IPS-15b (cell line): ENCODE data around the gene MC2R.

Experiments
- H3K27me3 ChIP-seq: one replicate; pipeline ENCODE4 v1.6.1; 2013; ENCODE audit warnings: low read length; ENCODE audit not compliant: control insufficient read depth, insufficient read depth
- H3K36me3 ChIP-seq: one replicate; pipeline ENCODE4 v1.6.1; 2013; ENCODE audit warnings: low read length; ENCODE audit not compliant: control insufficient read depth, insufficient read depth
- H3K4me1 ChIP-seq: one replicate; pipeline ENCODE4 v1.6.1; 2013; ENCODE audit warnings: mild to moderate bottlenecking, low read length; ENCODE audit not compliant: control insufficient read depth, insufficient read depth
- H3K4me3 ChIP-seq: one replicate; pipeline ENCODE4 v1.5.1; 2013; ENCODE audit warnings: low read depth, low read length
- H3K9ac ChIP-seq: one replicate; pipeline ENCODE4 v1.6.1; 2013; ENCODE audit warnings: low read depth, mild to moderate bottlenecking, low read length
- H3K9me3 ChIP-seq: one replicate; pipeline ENCODE4 v1.6.1; 2013; ENCODE audit warnings: mild to moderate bottlenecking, low read length; ENCODE audit not compliant: control insufficient read depth, insufficient read depth

Gene MC2R

GRCh38 chr18:13915995-13916431 lies 677 bp upstream of the MC2R start:
- Histone ChIP-seq H3K4me1 (no peaks in the 10 kb centered on the region), H3K4me3 (no peak overlapping the region), H3K9me3 (no peaks in the 10 kb centered on the region), H3K9ac (no peak overlapping the region), H3K36me3 (peaks cover 2% of the 10 kb centered on the region), H3K27me3 (no peaks in the 10 kb centered on the region)

DNA sequence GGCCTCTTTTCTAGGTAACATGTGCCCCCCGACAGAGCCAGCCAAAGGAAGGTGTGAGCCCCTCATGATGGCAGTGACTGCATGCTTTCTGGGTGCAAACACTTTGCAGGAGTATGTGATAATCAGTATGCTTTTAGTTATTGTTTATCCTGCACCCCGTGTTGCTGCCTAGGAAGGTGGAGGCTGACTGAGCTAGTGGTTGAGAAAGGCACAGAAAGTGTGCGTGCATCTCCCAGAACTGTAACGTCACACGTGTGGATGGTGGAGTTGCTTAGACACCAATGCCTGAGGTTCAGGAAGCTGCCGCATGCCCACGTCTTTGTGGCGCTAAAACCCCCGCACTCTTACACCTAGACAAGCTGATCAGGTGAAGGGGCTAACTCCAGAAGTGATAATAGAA lies 580 bp downstream of the MC2R start:
- H3K4me3 ChIP-seq = no peak overlapping the region
- H3K27me3 ChIP-seq = no peaks in the 10 kb centered on the region
- H3K9me3 ChIP-seq = no peaks in the 10 kb centered on the region
- H3K4me1 ChIP-seq = no peaks in the 10 kb centered on the region
- no peak overlapping the region for H3K9ac ChIP-seq
- H3K36me3 ChIP-seq = peaks cover 2% of the 10 kb centered on the region

DNA sequence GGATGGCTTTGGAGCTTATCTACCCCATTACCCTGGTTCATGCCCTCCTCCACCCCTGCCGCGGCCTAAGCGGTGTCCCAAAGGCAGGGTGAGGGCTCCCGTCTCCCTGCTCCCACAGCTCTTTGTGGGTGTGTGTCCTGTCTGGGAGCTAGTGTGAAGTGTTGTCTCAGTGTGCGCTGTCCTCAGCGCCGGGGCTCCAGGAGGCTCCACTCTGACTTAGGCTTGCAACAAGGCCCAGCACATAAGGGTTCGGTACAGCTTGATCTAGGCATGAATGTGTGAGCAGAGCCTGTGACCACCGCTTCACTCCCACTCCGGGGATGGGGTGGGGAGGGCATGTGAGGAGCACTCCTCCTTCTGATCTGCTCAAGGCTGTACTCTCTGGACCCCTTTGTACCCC lies 1.2 kb downstream of the MC2R start:
- Histone ChIP-seq H3K9me3 (no peaks in the 10 kb centered on the region), H3K9ac (no peak overlapping the region), H3K27me3 (no peaks in the 10 kb centered on the region), H3K4me3 (no peak overlapping the region), H3K36me3 (peaks cover 2% of the 10 kb centered on the region), H3K4me1 (no peaks in the 10 kb centered on the region)

GRCh38 chr18:13913205-13913604 lies 2.1 kb downstream of the MC2R start:
- H3K9me3 ChIP-seq = no peaks in the 10 kb centered on the region
- no peak overlapping the region for H3K4me3 ChIP-seq
- H3K36me3 ChIP-seq = peaks cover 2% of the 10 kb centered on the region
- no peaks in the 10 kb centered on the region for H3K4me1 ChIP-seq
- no peak overlapping the region for H3K9ac ChIP-seq
- H3K27me3 ChIP-seq = no peaks in the 10 kb centered on the region

DNA sequence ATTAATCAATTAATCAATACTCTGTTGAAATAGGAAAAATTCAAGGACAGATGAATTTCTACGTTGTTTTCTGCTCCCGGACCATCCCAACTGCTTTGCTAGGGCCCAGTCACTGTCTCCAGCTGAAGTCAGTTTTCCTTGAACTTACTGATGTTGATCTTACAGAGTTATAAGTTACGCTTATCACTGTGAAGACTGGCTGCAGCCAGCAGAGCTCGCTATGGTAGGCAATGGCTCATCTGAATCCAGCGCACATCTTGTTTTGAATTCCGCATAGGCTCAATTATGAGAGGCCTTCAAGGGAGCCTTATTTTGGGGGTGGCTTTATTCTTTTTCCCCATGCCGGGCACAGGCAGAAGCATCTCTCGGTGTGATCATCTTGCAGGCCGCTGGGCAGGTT lies 2.7 kb downstream of the MC2R start:
- peaks cover 2% of the 10 kb centered on the region for H3K36me3 ChIP-seq
- H3K4me3 ChIP-seq = no peak overlapping the region
- H3K9ac ChIP-seq = no peak overlapping the region
- H3K4me1 ChIP-seq = no peaks in the 10 kb centered on the region
- no peaks in the 10 kb centered on the region for H3K27me3 ChIP-seq
- no peaks in the 10 kb centered on the region for H3K9me3 ChIP-seq

GRCh38 chr18:13910986-13911385 lies 4.3 kb downstream of the MC2R start:
- Histone ChIP-seq H3K36me3 (peaks cover 2% of the 10 kb centered on the region), H3K9me3 (no peaks in the 10 kb centered on the region), H3K9ac (no peak overlapping the region), H3K27me3 (no peaks in the 10 kb centered on the region), H3K4me3 (no peak overlapping the region), H3K4me1 (no peaks in the 10 kb centered on the region)

DNA sequence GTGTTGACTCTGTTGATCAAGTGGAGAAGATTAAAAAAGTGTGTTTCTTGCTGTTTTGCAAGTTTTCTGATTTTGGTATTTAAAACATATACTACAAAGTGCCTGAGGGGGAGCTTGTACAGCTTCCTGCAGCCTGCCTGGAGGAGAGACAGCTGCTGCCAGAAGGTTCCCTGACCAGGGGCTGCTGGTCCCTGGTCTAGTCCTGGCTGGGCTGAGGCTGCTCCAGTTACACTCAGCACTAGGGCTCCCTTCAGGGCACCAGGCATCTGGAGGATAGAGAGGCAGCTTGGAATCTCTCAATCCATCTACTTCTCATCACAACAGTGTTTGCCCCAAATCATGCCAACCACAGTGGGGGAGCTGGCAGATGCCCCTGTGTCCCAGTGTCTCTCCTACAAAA lies 4.8 kb downstream of the MC2R start:
- Histone ChIP-seq H3K4me3 (no peak overlapping the region), H3K9ac (no peak overlapping the region), H3K27me3 (no peaks in the 10 kb centered on the region), H3K9me3 (no peaks in the 10 kb centered on the region), H3K4me1 (no peaks in the 10 kb centered on the region), H3K36me3 (peaks cover 2% of the 10 kb centered on the region)

GRCh38 chr18:13909141-13909940 lies 6.0 kb downstream of the MC2R start:
- no peaks in the 10 kb centered on the region for H3K4me1 ChIP-seq
- H3K9ac ChIP-seq = no peak overlapping the region
- H3K27me3 ChIP-seq = no peaks in the 10 kb centered on the region
- H3K4me3 ChIP-seq = no peak overlapping the region
- H3K9me3 ChIP-seq = no peaks in the 10 kb centered on the region
- H3K36me3 ChIP-seq = peaks cover 2% of the 10 kb centered on the region

- H3K4me1 ChIP-seq = no peaks in the 10 kb centered on the region
- no peak overlapping the region for H3K4me3 ChIP-seq
- no peaks in the 10 kb centered on the region for H3K9me3 ChIP-seq
- no peak overlapping the region for H3K9ac ChIP-seq
- no peaks in the 10 kb centered on the region for H3K27me3 ChIP-seq
- no peaks in the 10 kb centered on the region for H3K36me3 ChIP-seq
Measured at GRCh38 chr18:13900633-13901032, 14.7 kb downstream of the MC2R start.

GRCh38 chr18:13895505-13896033 lies 19.8 kb downstream of the MC2R start:
- Histone ChIP-seq H3K36me3 (no peaks in the 10 kb centered on the region), H3K27me3 (no peaks in the 10 kb centered on the region), H3K9me3 (no peaks in the 10 kb centered on the region), H3K9ac (no peak overlapping the region), H3K4me3 (no peak overlapping the region), H3K4me1 (no peaks in the 10 kb centered on the region)

GRCh38 chr18:13894531-13894930 lies 20.8 kb downstream of the MC2R start:
- no peaks in the 10 kb centered on the region for H3K36me3 ChIP-seq
- no peak overlapping the region for H3K9ac ChIP-seq
- no peaks in the 10 kb centered on the region for H3K9me3 ChIP-seq
- H3K4me1 ChIP-seq = no peaks in the 10 kb centered on the region
- no peak overlapping the region for H3K4me3 ChIP-seq
- H3K27me3 ChIP-seq = no peaks in the 10 kb centered on the region

DNA sequence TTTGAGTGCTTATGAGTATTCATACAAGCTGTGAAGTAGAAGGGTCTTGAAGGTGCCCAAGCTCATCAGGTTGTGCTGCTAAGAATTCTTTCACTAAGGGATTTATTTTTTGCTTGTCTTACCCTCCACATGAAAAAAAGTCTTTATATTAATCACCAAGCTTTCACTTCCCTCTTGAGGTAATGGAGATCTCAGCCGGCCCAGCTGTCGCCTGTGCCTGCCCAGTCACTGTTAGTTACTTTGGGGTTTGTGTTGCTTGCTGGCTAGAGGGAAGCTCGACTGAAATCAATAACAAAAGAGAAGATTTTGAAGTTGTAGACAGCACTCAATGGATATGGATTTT lies 21.9 kb downstream of the MC2R start:
- no peak overlapping the region for H3K9ac ChIP-seq

More for the DNA sequence above, 21.9 kb downstream of the MC2R start:
- no peak overlapping the region for H3K4me3 ChIP-seq
- no peaks in the 10 kb centered on the region for H3K27me3 ChIP-seq
- no peaks in the 10 kb centered on the region for H3K9me3 ChIP-seq
- H3K36me3 ChIP-seq = no peaks in the 10 kb centered on the region
- no peaks in the 10 kb centered on the region for H3K4me1 ChIP-seq
